Measurements from ENCODE around the gene EPHB1. TPM values are rescaled to one million over a fixed set of nuclear protein-coding genes. Genes with fewer than 3 reads are reported as not detected.

The EPHB1 gene
- total and polyA plus RNA-seq, 12 donors: 0.07 to 3.4 (median 1.6) TPM

GRCh38 chr3:134974624-134975023 lies 179.6 kb downstream of the EPHB1 start:
- H3K9me3 ChIP-seq: no peaks in the 10 kb centered on the region
- no peak overlapping the region for H3K4me3 ChIP-seq
- H3K27me3 ChIP-seq: no peaks in the 10 kb centered on the region
- TF ChIP-seq CTCF (IDR thresholded peaks at IDR 0.05): no peak
- DNase-seq: no peak
- H3K36me3 ChIP-seq: no peaks in the 10 kb centered on the region
- 40% methylated on average over 3 of the region's 3 CpGs for WGBS, 2 donors
- H3K4me1 ChIP-seq: no peaks in the 10 kb centered on the region
- intact Hi-C loops (cut with DNase I): no loop called here
- ATAC-seq: no peak
- no peak overlapping the region for H3K27ac ChIP-seq

GRCh38 chr3:134976948-134977347 lies 181.9 kb downstream of the EPHB1 start:
- Histone ChIP-seq H3K36me3 (no peaks in the 10 kb centered on the region), H3K27ac (no peak overlapping the region), H3K9me3 (peaks cover 0 to 6% (median 0%) of the 10 kb centered on the region in 11 donors), H3K4me3 (no peak overlapping the region), H3K4me1 (no peaks in the 10 kb centered on the region), H3K27me3 (no peaks in the 10 kb centered on the region)
- ATAC-seq (no peak), DNase-seq (no peak)
- intact Hi-C loops (cut with DNase I): no loop called here
- 93 to 95% methylated on average over 3 of the region's 3 CpGs for WGBS, 2 donors
- TF ChIP-seq CTCF (IDR thresholded peaks at IDR 0.05): no peak

- H3K4me3 ChIP-seq: no peak overlapping the region
- H3K36me3 ChIP-seq: no peaks in the 10 kb centered on the region
- H3K27me3 ChIP-seq: no peaks in the 10 kb centered on the region
- H3K27ac ChIP-seq: no peak overlapping the region
- ATAC-seq (peak in 1 of 8 donors; percentile 31), DNase-seq (no peak)
- WGBS, 2 donors: 75 to 79% methylated on average over 1 of the region's 1 CpG
- H3K4me1 ChIP-seq: no peaks in the 10 kb centered on the region
- H3K9me3 ChIP-seq: peaks cover 0 to 6% (median 0%) of the 10 kb centered on the region in 11 donors
- intact Hi-C loops (cut with DNase I): no loop called here
- peak in 2 of 9 donors; percentile 11 to 18 for TF ChIP-seq CTCF (IDR thresholded peaks at IDR 0.05)
These were observed 183.6 kb downstream of the EPHB1 start for GRCh38 chr3:134978658-134979057.

- Histone ChIP-seq H3K27ac (no peak overlapping the region), H3K9me3 (no peaks in the 10 kb centered on the region), H3K36me3 (no peaks in the 10 kb centered on the region), H3K27me3 (no peaks in the 10 kb centered on the region), H3K4me3 (no peak overlapping the region), H3K4me1 (no peaks in the 10 kb centered on the region)
- TF ChIP-seq CTCF (IDR thresholded peaks at IDR 0.05): no peak
- ATAC-seq (peak in 1 of 8 donors; percentile 24), DNase-seq (no peak)
- 55 to 72% methylated on average over 6 of the region's 6 CpGs for WGBS, 2 donors
- intact Hi-C loops (cut with DNase I): no loop called here
These were observed 191.0 kb downstream of the EPHB1 start for GRCh38 chr3:134985864-134986715.

All from heart right ventricle (tissue), 16 donors.